NCI-H2107 (cell line): ENCODE measurements around the gene DLK1.

ENCODE experiments used
- DNase-seq: peaks from one replicate; lab custom pipeline; 2025; lab: John Stamatoyannopoulos, UW

DLK1 gene

DNA sequence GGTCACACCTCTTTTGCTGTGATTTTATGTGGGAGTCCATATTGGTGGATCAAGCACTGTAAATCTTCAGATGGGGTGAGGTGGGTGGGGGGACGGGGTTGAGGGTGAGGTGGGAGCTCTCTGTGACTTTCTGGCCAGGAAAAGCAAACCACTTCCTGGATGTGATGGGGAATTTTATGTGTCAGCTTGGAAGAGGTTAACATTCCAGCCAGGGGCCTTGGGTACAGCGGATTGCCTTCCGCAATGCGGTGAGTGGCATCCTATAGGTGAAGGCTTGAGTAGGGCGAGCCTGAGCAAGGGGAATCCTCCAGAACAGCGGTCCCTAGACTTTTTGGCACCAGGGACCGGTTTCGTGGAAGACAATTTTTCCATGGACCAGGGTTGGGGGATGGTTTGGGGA is 36.2 kb downstream of the DLK1 start:
- DNase-seq = no peak

DNA sequence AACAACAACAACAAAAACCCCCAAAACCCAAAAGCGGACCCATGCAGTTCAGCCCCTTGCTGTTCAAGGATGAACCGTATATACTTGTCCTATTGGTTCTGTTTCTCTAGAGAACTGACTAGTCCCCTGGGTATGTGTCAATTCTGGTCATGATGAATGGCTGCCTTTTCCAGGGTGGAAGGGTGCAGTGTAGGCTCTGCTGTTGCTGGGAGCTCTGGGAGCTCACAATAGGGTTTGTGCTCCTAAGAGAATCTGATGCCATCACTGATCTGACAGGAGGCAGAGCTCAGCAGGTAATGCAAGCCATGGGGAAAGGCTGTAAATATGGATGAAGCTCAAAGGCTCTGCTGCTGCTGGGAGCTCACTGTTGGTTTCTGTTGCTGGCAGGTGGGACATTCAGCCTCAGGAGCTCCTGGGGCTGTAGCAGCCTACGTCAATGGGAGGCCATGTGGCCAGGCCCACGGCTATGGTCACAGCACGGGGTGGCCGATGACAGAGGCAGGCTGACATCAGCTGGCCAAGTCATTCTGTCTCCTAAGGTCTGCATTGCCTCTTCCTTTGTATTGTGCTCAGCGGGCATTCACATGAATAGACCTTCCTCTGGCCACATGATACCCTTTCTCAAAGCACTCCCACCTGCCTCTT is 37.9 kb downstream of the DLK1 start:
- no peak for DNase-seq

DNA sequence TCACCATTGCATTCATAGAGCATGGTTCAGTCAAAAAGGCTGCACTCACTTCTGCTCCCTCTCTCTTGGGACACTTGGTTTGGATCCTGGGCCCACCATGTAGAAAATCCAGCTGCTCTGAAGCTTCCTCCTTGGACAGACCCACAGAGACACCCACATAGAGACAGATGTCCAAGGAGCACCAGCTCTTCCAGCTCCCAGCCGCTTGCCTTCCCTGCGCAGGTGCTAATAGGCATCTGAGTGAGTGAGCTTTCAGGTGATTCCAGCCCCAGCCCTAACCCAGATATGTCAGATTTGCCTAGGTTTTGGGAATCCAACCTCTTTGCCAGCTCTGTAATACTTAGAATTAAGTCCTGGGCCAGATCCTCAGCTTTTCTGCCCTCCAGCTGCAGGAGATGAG is 38.6 kb downstream of the DLK1 start:
- DNase-seq = no peak

DNA sequence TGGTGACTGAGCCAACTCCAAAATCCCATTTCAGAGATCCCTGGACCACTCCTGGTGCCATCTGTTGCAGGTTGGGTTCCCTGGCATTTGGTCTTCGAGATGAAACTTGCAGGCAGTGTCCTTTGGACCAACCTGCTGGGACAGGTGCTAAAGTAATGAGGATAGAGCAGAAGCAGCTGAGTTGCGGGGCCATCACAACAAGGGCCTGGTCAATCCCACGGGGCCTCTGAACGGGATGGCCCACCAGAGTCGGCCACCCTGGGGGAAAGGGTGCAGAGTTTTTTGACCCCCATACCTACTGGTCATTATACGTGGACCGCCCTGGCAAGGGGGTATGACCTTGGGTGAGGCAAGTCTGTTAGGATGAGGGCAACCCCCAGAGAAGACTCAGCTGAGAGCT is 39.3 kb downstream of the DLK1 start:
- no peak for DNase-seq

DNA sequence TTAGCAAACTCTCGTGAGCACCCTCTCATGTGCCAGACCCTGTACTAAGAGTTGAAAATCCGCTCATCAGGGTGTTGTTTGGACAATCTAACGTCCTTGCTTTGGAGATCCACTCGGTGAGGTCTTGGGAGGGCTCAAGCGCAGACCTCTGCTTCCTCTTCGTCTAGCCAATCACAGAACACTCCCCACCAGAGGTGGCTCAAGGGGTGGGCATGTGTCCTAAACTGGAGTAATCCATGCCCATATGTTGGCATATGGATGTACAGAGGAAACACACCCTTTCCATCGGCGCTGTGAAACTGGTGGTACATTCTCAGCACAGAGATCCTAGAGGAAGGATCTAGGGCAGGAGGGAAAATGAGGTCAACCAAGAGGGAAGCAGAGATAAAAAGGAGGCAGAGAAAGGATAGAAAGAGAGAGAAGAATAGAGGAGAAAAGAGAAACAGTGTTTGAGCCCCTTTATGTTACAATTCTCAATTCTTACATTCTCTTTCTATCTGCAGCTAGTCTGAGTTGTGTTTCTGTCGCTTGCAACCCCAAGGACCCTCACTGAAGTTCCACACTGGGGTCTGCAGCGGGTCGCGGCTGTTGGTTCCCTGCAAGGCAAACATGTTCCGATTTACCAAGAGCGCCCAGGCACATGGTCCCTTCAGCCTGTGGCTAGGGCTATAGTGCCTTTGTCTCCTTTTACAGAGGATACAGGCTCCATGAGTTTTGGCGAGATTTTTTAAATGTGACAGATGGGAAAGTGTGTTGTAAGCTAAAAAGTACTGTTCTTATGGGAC is 40.5 kb downstream of the DLK1 start:
- no peak for DNase-seq

DNA sequence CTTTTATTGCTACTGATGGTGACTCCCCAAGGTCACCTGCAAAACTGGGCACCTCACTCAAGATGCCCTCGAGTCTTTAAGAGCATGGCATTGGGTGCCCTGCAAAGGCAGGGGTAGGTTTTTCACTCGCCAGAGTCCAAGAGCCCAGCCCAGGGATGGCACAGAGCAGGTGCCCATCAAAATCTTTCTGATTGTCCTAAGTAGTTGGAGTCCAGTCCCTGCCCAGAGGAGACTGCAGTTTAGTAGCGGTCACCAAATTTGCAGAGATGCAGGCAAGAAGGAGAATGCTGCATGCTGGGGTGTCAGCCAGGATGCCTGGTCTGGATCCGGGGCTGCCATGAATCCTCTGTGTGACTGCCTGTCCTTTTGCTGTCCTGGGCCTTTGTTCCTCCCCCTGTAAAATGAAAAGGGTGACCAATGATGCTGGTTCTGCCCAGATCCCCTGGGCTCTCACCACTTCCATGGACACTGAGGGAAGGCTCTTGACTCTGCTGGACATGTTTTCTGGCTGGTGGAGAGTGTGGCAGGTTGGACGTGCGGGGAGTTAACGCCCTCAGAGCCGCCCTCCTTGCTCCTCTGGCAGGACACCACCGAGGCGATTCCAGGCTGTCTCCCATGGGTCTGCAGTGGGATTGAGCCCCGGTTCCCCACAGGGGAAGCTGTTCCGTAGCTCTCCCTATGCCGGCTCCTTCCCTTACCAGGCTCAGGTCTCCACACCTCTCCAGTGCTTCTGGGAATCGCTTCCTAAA is 41.3 kb downstream of the DLK1 start:
- no peak for DNase-seq

DNA sequence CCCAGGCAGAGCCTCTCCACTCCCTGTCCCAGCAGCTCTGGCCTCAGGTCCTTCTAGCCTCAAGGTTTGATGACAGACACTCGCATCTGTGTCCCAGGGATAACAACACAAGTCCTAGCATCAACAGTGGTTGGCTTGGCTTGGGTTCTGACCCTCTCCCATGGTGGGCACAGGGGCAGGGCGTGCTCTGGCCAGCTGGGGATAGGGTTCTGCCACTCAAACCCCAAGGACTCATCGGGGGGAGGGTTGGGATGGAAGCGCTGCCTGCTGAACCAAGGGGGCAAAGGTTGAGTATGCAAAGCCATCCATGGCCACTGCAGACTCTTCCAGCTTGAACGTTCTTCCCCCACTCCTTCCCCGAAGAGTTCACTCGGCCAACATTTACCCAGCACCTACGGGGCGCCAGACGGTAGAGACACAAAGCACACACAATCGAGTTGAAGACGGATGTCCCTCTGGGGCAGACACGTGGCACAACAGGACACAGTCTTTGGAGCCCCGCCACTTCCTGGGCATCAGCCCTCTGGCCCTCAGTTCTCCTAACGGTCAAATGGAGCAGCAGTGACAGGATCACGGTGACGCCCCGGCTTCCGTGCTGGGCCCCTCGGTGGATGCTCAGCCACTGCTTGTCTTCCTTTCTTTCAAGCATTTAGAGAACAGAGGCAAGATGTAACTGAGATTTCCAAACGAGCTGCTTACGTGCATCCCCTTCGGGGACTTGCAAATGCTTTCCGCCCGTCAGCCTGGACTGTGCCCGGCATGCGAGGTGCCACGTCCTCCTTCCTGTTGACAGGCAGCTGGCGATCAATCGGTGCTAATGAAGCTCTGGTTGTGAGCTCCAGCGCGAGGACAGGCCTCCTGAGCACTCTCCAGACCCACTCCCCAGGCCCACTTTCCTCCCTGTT is 42.6 kb downstream of the DLK1 start:
- no peak for DNase-seq

DNA sequence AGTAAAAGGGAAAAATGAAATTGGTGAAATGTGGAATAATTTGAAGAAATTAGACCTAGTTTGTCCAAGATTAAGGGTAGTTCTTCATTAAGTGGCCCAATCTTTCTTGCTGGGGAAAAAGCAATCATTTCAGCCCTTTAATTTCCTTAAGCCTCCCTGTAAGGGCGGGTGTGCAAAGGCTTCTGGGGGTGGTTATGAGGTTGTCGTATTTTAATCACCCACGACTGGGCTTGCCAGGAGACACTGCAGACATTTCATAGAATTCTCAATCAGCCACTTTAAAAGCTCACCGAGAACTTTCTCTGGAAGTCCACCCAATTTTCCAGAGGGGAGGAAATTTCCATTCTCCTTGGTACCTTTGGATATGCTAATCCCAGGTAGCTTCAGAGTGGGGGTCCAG is 43.4 kb downstream of the DLK1 start:
- DNase-seq = no peak

DNA sequence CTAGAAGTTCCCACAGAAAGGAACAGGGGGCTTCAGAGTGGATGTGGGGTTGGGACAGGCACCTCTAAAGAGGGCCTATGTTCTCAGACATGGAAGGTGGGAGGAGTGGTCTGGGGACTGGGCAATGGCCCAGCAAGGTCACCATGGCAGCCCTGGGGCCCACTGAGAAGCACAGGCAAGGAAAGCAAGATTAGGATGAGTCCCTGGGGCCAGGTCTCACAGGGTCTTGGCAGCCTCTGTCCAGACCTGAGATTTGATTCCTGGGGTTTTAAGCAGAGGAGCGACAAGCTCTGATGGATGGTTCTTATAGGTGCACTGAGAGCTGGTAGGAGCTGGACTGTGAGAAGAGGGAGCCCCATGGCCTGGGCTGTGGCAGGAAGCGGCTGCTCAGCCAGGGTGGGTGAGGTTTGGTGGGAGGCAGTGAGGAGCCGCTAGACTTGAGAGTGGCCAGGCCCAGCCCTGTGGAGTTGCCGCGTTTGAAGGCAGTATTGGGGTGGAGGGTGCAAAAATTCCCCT is 44.0 kb downstream of the DLK1 start:
- DNase-seq = no peak

DNA sequence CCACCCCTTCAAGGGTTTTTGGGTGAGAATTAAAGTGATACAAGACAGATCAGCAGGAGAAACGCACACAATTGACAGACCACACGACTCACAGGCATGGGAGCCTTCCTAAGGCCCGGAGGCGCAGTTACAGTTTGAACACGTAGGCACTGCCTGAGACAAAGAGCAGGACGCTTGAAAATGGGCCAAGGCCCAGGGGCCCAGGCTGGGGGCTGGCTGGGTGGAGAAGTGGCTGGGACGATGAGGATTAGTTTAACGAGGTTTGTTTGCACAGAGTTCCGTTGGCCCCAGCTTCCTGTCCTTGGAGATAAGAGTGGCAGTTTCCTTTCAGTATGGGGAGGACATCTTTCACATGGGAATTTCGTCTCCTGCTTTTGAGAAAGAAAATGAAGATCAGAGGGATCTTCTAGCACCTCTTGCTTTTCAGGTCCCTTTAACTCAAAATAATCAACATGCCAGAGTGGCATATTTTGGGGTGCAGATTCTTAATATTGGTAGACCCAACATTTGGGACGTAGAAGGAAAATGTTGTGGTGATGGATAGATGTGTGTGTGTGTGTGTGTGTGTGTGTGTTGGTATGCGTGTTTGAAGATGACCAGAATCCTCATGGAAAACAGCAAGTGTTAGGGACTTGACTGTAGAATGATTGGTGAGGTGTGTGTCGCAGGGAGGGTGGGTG is 44.6 kb downstream of the DLK1 start:
- DNase-seq = no peak

DNA sequence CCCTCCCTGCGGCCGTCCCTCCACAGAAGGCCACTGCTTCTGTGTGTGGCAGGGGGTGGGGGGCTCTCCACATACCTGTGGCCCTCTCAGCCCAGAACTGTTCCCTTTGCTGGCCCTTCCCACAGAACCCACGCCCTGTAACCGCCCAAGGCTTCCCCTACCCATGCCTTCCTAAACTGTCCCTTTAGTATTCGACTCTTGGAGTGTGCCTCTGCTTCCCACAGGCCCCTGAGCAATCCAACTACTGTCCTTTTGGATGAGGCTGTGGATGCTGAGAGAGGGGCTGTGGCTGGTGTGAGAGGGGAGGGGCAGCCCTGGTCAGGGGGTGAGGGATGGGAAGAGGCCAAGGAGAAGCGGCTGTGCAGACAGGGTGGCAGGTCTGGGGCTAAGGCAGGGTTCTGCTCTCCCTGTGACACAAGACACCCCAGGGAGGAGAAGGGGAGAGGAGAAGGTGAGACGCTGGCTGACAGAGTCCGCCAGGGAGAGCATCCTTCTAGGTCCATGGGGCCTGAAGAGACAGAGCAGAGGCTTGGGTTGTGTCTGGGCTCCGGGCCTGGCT is 46.0 kb downstream of the DLK1 start:
- DNase-seq = no peak

DNA sequence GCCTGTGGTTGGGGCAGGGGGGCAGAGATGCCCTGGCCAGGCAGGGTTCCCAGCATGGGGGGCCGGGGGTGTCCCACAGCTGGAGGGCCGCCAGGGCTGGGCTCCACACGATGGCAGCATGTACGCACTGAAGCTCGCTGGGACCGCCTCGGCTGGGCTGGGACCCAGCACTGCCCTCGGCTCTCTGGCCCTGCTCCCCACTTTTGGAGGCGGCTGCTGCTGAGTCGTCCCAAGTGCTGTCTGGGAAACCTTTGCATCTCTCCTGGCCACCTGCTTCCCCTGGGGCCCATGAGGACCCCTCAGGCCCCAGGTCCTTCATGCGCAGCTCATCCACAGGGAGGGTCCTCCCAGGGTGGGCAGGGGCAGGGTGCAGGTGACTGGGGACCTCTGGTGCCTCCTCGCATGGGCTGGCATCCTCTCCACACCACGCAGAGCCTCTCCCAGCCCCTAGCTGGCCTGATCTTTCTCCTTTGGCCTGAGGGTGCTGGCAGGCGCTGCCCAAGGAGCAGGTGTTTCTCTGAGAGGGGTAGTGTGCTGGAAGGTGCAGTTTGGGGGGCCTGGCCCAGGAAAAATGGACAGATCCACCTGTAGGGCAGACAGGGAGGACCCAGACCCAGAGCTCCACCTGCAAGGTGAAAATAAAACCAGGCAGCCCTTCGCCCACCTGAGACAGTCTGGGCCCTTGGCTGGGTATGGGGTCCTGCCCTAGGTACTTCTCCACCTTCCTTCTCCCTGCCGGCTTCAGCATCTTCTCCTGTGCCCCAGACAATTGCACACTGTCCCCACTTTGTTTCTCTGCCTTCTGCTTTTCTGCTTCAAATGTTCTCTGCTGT is 46.9 kb downstream of the DLK1 start:
- no peak for DNase-seq

DNA sequence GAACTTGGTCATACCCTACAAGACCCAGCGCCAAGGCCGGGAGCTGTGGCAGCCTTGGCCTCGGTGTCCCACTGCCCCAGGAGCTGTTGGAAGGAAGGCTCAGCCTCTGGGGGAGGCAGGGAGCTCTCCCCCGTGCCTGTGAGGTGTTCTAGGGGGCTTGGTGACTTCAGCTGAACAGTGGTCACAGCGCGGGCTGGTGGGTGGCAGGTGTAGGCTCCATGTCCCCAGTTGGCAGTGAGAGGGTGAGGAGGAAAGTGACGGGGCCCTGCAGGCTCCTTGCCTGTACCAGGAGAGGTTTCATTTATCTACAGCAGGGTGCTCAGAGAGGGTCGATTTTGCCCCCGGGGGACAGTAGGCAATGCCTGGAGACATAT is 47.5 kb downstream of the DLK1 start:
- no peak for DNase-seq

DNA sequence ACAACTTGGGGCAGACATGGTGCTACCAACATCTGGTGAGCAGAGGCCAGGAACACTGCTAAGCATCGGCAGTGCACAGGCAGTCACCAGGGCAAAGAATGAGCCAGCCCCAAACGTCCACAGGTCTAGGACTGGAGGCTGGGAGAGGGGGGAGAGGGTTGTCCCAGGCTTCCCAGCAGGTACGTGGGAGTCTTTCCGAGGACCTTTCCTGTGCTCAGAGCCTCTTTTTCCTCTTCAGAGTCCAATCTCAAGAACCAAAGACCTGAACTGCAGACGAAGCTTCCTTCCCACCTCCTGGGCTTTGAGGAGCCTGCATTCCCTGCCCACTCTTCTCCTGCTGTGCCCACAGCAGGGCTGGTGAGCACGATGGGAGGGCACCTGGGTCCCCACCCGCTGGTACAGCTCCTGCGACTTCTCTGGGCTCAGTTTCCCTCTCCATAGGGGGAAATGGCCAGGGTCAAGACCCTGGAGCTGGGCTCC is 48.7 kb downstream of the DLK1 start:
- no peak for DNase-seq

DNA sequence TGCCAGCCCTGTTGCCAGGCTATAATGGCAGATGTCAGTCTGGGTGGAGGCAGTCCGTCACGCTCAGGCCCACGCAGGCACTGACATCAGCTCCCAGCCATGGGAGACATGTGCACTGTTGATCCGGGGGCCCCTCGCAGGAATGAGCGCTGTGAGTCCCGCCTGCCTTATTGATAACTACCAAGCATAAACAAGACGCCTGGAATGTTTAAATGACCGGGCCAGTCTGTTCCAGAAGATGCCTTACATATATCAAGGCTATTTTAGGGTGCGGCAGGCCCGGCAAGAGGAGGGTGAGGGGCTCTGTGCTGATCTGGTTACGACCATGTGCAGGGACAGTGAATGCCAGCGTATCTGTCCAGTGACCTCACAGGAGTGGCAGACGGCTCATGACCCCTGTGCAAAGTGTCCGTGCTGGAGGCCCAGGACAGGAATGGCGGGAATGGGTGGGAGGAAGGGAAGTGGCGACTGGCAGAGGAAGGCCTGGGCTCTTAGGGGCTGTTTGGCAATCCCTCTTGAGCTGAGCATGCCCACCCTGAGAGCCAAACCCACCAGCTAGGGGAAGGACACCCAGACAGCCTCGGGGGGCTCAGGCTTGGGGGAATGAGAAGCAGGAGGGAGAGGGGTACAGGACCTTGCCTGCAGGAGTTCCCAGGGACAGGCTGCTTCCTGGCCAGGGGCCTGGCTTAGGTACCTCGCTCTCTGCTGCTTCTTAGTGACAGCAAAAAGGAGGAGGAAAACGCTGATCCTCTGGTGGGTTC is 49.3 kb downstream of the DLK1 start:
- DNase-seq = no peak

DNA sequence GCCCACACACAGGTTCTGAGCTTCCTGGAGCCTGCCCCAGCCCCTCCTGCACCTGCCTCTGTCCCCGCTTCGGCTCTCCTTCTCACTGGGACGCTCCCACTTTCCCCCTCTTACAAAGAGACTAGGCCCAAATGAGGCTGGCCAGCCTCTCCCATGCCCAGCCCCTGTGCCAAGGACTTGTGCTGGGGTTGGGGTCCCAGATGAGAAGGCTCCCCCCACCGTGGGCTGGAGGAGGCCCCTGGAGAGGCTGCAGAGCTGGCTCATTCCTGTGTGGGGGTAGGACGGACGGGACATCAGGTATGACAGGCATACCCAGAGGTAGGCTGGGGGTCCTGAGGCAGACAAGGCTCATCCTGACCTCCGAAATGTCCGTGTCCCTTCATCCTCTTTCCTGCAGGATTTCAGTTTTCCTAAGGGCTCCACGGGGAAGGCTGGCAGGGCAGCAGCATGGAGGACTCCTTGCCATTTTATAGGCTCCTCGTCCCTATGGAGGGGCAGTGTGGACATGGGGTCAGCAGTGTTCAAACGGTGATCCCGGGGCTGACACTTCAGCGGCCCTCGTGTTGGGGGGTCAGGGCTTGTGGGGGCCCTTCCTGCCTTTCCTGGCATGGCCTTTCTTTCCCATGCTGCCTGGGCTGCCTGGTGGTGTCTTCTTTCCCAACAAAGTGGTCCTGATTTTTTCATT is 50.1 kb downstream of the DLK1 start:
- DNase-seq = no peak

DNA sequence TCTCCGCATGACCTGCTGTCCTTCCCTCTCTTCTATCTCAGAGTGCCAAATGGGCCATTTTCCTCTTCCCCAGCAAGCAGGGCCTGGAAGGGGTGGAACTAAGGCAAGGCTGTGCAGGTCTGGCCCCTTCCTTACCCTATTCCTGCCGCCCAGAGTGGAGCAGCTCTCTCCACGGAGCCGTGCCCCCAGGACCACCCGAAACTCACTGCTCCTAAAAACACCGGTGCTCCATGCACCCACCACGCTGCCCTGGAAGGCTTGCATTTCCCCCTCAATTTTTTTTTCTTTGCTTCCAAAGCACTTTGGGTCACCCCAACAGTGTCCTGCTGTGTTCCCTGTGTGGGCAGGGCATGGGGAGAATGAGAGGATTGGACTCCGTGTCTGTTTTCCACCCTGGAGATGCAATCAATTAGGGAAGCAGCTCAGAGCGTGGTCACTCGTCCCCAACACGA is 50.7 kb downstream of the DLK1 start:
- DNase-seq = no peak

DNA sequence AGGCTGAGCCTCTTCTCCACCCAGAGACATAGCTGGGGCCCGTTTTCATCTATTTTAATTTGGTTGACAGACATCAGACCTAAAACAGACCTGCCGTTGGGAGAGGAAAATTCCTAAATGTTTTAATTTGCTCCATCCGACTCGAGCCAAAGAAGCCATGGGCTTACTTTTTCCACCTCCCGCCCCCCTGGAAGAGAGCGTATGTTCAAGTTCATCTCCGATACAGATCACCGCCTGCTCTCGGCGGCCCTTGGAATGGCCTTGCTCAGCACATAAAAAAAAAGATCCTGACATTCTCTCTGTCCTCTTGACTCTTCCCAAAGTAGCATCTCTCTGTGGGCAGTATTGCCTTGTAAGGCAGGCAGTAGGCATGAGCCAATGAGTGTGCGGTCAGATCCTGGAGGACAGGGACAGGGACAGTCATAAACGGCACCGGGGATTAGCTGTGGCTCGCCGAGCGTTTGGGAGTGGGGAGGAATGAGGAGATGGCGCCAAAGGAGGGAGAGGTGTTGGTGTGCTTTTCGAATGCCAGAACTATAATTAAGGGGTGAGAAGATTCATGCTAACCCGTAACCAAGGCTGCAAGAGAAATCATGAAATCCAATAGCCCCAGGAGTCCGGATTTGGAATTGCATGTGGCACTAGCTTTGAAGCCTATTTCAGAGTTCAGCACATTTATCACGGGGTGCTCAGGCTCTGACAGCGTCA is 51.3 kb downstream of the DLK1 start:
- DNase-seq = no peak
